Tibial artery (tissue), 4 donors: Measurements from ENCODE around the gene OAF.

Source experiments
- DNase-seq, 2 donors: peaks; one replicate each; pipeline ENCODE4 v3.0.0-alpha.2; 2019
- H3K27ac ChIP-seq, 2 donors: fragments of 200-600 bp; sonication (generic) in 1 of 2; 1 replicate in 1 of 2; 2 replicates in 1 of 2; pipeline ENCODE4 v1.5.1; 2018 to 2019; ENCODE audit warnings: mild to moderate bottlenecking in 1 of 2
- H3K27me3 ChIP-seq, 2 donors: fragments of 200-600 bp; sonication (generic) in 1 of 2; one replicate each; pipeline versions ENCODE4 v1.5.1 to v1.6.0; 2016 to 2019
- H3K36me3 ChIP-seq, 3 donors: fragments of 200-600 bp; sonication (generic) in 2 of 3; one replicate each; pipeline ENCODE4 v1.5.1; 2016 to 2019; ENCODE audit warnings: mild to moderate bottlenecking in 2 of 3
- H3K4me1 ChIP-seq, 4 donors: fragments of 200-600 bp; sonication (generic) in 2 of 4; 1 replicate in 3 of 4; 2 replicates in 1 of 4; pipeline ENCODE4 v1.5.1; 2016 to 2019
- H3K4me3 ChIP-seq, 2 donors: fragments of 200-600 bp; sonication (generic) in 1 of 2; 1 replicate in 1 of 2; 2 replicates in 1 of 2; pipeline ENCODE4 v1.5.1; 2018 to 2019; ENCODE audit warnings: mild to moderate bottlenecking in 2 of 2
- H3K9me3 ChIP-seq, 3 donors: fragments of 200-600 bp; sonication (generic) in 1 of 3; one replicate each; pipeline ENCODE4 v1.5.1; 2016 to 2019
- CTCF ChIP-seq, 2 experiments: fragments of 200-600 bp in 1 of 2; fragments of 450-650 bp in 1 of 2; IDR thresholded peaks; one replicate each; pipeline ENCODE4 v1.5.1; 2017 to 2019; ENCODE audit warnings: antibody characterized with exemption in 2 of 2, mild to moderate bottlenecking in 1 of 2, moderate library complexity in 1 of 2
- intact Hi-C: fragments of 100-400 bp; cut with DNase I; formaldehyde crosslinking; loops from one replicate; pipeline ENCODE4 v1.15.0; 2023; ENCODE audit warnings: low total_unique reads

Gene OAF

GRCh38 chr11:120188811-120189455 is 21.9 kb upstream of the OAF start:
- Histone ChIP-seq H3K27ac (no peak overlapping the region), H3K4me3 (no peak overlapping the region), H3K27me3 (peaks cover 0 to 29% of the 10 kb centered on the region in 2 donors), H3K4me1 (no peaks in the 10 kb centered on the region), H3K9me3 (no peaks in the 10 kb centered on the region), H3K36me3 (no peaks in the 10 kb centered on the region)
- DNase-seq = peak in 1 of 2 donors; percentile 29
- intact Hi-C loops = no loop called here
- TF ChIP-seq CTCF (IDR thresholded peaks at IDR 0.05) = no peak

- intact Hi-C loops = no loop called here
- no peak for TF ChIP-seq CTCF (IDR thresholded peaks at IDR 0.05)
- H3K9me3 ChIP-seq = no peaks in the 10 kb centered on the region
- H3K4me1 ChIP-seq = no peaks in the 10 kb centered on the region
- DNase-seq = no peak
- H3K36me3 ChIP-seq = no peaks in the 10 kb centered on the region
- H3K4me3 ChIP-seq = no peak overlapping the region
- H3K27me3 ChIP-seq = peaks cover 0 to 23% of the 10 kb centered on the region in 2 donors
- H3K27ac ChIP-seq = no peak overlapping the region
These were observed 19.8 kb upstream of the OAF start for GRCh38 chr11:120191058-120191457.

GRCh38 chr11:120192831-120193625 is 17.8 kb upstream of the OAF start:
- H3K27me3 ChIP-seq = peaks cover 0 to 35% of the 10 kb centered on the region in 2 donors
- H3K4me1 ChIP-seq = no peaks in the 10 kb centered on the region
- DNase-seq = no peak
- H3K27ac ChIP-seq = no peak overlapping the region
- no peaks in the 10 kb centered on the region for H3K36me3 ChIP-seq
- intact Hi-C loops = no loop called here
- no peak for TF ChIP-seq CTCF (IDR thresholded peaks at IDR 0.05)
- no peak overlapping the region for H3K4me3 ChIP-seq
- H3K9me3 ChIP-seq = no peaks in the 10 kb centered on the region

GRCh38 chr11:120194166-120194565 is 16.7 kb upstream of the OAF start:
- no peak for TF ChIP-seq CTCF (IDR thresholded peaks at IDR 0.05)
- intact Hi-C loops = no loop called here
- Histone ChIP-seq H3K4me1 (no peaks in the 10 kb centered on the region), H3K4me3 (no peak overlapping the region), H3K27ac (no peak overlapping the region), H3K27me3 (peaks cover 0 to 38% of the 10 kb centered on the region in 2 donors), H3K9me3 (no peaks in the 10 kb centered on the region), H3K36me3 (no peaks in the 10 kb centered on the region)
- DNase-seq = no peak

- no peaks in the 10 kb centered on the region for H3K4me1 ChIP-seq
- H3K27me3 ChIP-seq = peaks cover 0 to 38% of the 10 kb centered on the region in 2 donors
- H3K4me3 ChIP-seq = no peak overlapping the region
- intact Hi-C loops = no loop called here
- H3K36me3 ChIP-seq = no peaks in the 10 kb centered on the region
- no peak overlapping the region for H3K27ac ChIP-seq
- H3K9me3 ChIP-seq = no peaks in the 10 kb centered on the region
- no peak for TF ChIP-seq CTCF (IDR thresholded peaks at IDR 0.05)
- no peak for DNase-seq
These were observed 15.1 kb upstream of the OAF start for GRCh38 chr11:120195601-120196320.
